Activated T-cell treated with anti-CD3 and anti-CD28 coated beads, Interleukin-2, amount 50 U/mL, for 4 hours (primary cell): Measurements from ENCODE around the gene SLC12A6. TPM values are rescaled to one million over a fixed set of nuclear protein-coding genes. Genes with fewer than 3 reads are reported as not detected.
A peak's percentile ranks its signal among the peaks of the same experiment; 100 is the strongest.
"Not testable (repeated sequence)": the region's sequence is repeated elsewhere in the genome, so short reads cannot be mapped to it uniquely, and the experiment has no call there.

Source experiments
- ATAC-seq, 2 donors: fragments of 200-7000 bp; cut with Tn5 transposase; one replicate each; pipeline ENCODE4 v1.10.0; 2021
- DNase-seq: peaks from one replicate; pipeline ENCODE4 v3.0.0-alpha.2; 2020
- H3K27me3 Mint-ChIP-seq: one replicate; pipeline ENCODE4 v1.8.0; 2021; ENCODE audit warnings: low read depth, mixed read lengths
- H3K36me3 Mint-ChIP-seq: one replicate; pipeline ENCODE4 v1.8.0; 2022; ENCODE audit warnings: mixed read lengths; ENCODE audit not compliant: insufficient read depth
- H3K4me1 Mint-ChIP-seq: one replicate; pipeline ENCODE4 v1.8.0; 2021; ENCODE audit warnings: low read depth, mixed read lengths
- H3K4me3 Mint-ChIP-seq: one replicate; pipeline ENCODE4 v1.8.0; 2021; ENCODE audit warnings: mild to moderate bottlenecking, moderate library complexity, mixed read lengths
- H3K9me3 Mint-ChIP-seq: one replicate; pipeline ENCODE4 v1.8.0; 2021; ENCODE audit warnings: mixed read lengths
- total RNA-seq, 3 donors: library from RNA; stranded (reverse); gene quantifications; one replicate each; pipeline ENCODE4 v1.2.1, GENCODE V29; 2021

Gene SLC12A6
- total RNA-seq, 3 donors from 2014 or later: 15.3 to 23.5 (median 22.8) TPM

- ATAC-seq (peak; percentile 92 to 94), DNase-seq (peak; percentile 95)
- Mint-ChIP-seq H3K9me3 (no peaks in the 10 kb centered on the region), H3K27me3 (no peaks in the 10 kb centered on the region), H3K4me1 (peaks cover 19% of the 10 kb centered on the region), H3K4me3 (no peak within 1 kb of the TSS), H3K36me3 (peaks cover 23% of the 10 kb centered on the region)
Observed at GRCh38 chr15:34342737-34343575, 5.4 kb upstream of the SLC12A6 start, which contains the start of the genes NOP10 and NUTM1. NOP10 (minus strand) TSS chr15:34343136; CDS start chr15:34343073, 63 bp downstream. NUTM1 (plus strand) TSS chr15:34343315; CDS start chr15:34343697, 382 bp downstream.

- not testable (repeated sequence) for H3K9me3 Mint-ChIP-seq, H3K4me3 Mint-ChIP-seq, DNase-seq, H3K27me3 Mint-ChIP-seq, ATAC-seq
- Mint-ChIP-seq H3K36me3 (peaks cover 23% of the 10 kb centered on the region), H3K4me1 (peaks cover 20% of the 10 kb centered on the region)
Observed at GRCh38 chr15:34342213-34342736, 4.7 kb upstream of the SLC12A6 start.

- no peak overlapping the region for H3K4me3 Mint-ChIP-seq
- no peak for ATAC-seq
- DNase-seq: no peak
Observed at GRCh38 chr15:34341381-34342212, 4.0 kb upstream of the SLC12A6 start.

GRCh38 chr15:34339946-34340345 is 2.4 kb upstream of the SLC12A6 start:
- ATAC-seq (no peak), DNase-seq (no peak)
- no peak overlapping the region for H3K4me3 Mint-ChIP-seq
- H3K27me3 Mint-ChIP-seq: no peaks in the 10 kb centered on the region
- H3K4me1 Mint-ChIP-seq: peaks cover 41% of the 10 kb centered on the region
- no peaks in the 10 kb centered on the region for H3K9me3 Mint-ChIP-seq
- H3K36me3 Mint-ChIP-seq: peaks cover 23% of the 10 kb centered on the region

More at GRCh38 chr15:34341381-34342212, 4.0 kb upstream of the SLC12A6 start:
- Mint-ChIP-seq H3K36me3 (peaks cover 23% of the 10 kb centered on the region), H3K4me1 (peaks cover 26% of the 10 kb centered on the region), H3K27me3 (no peaks in the 10 kb centered on the region), H3K9me3 (no peaks in the 10 kb centered on the region)

GRCh38 chr15:34338347-34338746 is 766 bp upstream of the SLC12A6 start:
- Mint-ChIP-seq H3K36me3 (peaks cover 23% of the 10 kb centered on the region), H3K27me3 (no peaks in the 10 kb centered on the region), H3K4me3 (peak overlapping the region; percentile 98), H3K4me1 (peaks cover 54% of the 10 kb centered on the region), H3K9me3 (no peaks in the 10 kb centered on the region)
- no peak for DNase-seq
- ATAC-seq: no peak

GRCh38 chr15:34336991-34337556 is 507 bp downstream of the SLC12A6 start:
- Mint-ChIP-seq H3K36me3 (peaks cover 23% of the 10 kb centered on the region), H3K4me3 (peak overlapping the region; percentile 98), H3K4me1 (peaks cover 61% of the 10 kb centered on the region)

GRCh38 chr15:34336231-34336990 is 1.2 kb downstream of the SLC12A6 start:
- H3K27me3 Mint-ChIP-seq: no peaks in the 10 kb centered on the region
- peaks cover 61% of the 10 kb centered on the region for H3K4me1 Mint-ChIP-seq
- ATAC-seq (no peak), DNase-seq (no peak)
- H3K36me3 Mint-ChIP-seq: peaks cover 22% of the 10 kb centered on the region
- peak overlapping the region; percentile 98 for H3K4me3 Mint-ChIP-seq
- H3K9me3 Mint-ChIP-seq: no peaks in the 10 kb centered on the region

More at GRCh38 chr15:34336991-34337556, 507 bp downstream of the SLC12A6 start:
- DNase-seq: no peak
- peak; percentile 1 to 3 for ATAC-seq
- H3K27me3 Mint-ChIP-seq: no peaks in the 10 kb centered on the region
- H3K9me3 Mint-ChIP-seq: no peaks in the 10 kb centered on the region

- Mint-ChIP-seq H3K27me3 (no peaks in the 10 kb centered on the region), H3K4me3 (peak overlapping the region; percentile 98), H3K9me3 (no peaks in the 10 kb centered on the region), H3K4me1 (peaks cover 63% of the 10 kb centered on the region), H3K36me3 (peaks cover 16% of the 10 kb centered on the region)
- no peak for DNase-seq
- no peak for ATAC-seq
Observed at GRCh38 chr15:34335176-34336032, 2.2 kb downstream of the SLC12A6 start.

- H3K4me3 Mint-ChIP-seq: peak overlapping the region; percentile 98
- H3K4me1 Mint-ChIP-seq: peaks cover 62% of the 10 kb centered on the region
- DNase-seq (no peak), ATAC-seq (no peak)
- peaks cover 11% of the 10 kb centered on the region for H3K36me3 Mint-ChIP-seq
- H3K9me3 Mint-ChIP-seq: no peaks in the 10 kb centered on the region
- H3K27me3 Mint-ChIP-seq: no peaks in the 10 kb centered on the region
Observed at GRCh38 chr15:34334672-34335071, 2.9 kb downstream of the SLC12A6 start.

GRCh38 chr15:34332553-34333120 is 4.9 kb downstream of the SLC12A6 start:
- Mint-ChIP-seq H3K4me3 (peak overlapping the region; percentile 57), H3K4me1 (peaks cover 76% of the 10 kb centered on the region), H3K27me3 (no peaks in the 10 kb centered on the region), H3K9me3 (no peaks in the 10 kb centered on the region), H3K36me3 (peaks cover 8% of the 10 kb centered on the region)
- no peak for ATAC-seq
- DNase-seq: no peak

GRCh38 chr15:34331809-34332208 is 5.8 kb downstream of the SLC12A6 start:
- no peaks in the 10 kb centered on the region for H3K27me3 Mint-ChIP-seq
- peak overlapping the region; percentile 57 for H3K4me3 Mint-ChIP-seq
- no peak for DNase-seq

GRCh38 chr15:34330279-34330678 is 7.3 kb downstream of the SLC12A6 start:
- Mint-ChIP-seq H3K27me3 (no peaks in the 10 kb centered on the region), H3K9me3 (no peaks in the 10 kb centered on the region), H3K4me3 (no peak overlapping the region), H3K36me3 (peaks cover 8% of the 10 kb centered on the region), H3K4me1 (peaks cover 76% of the 10 kb centered on the region)
- ATAC-seq (no peak), DNase-seq (no peak)

More at GRCh38 chr15:34331809-34332208, 5.8 kb downstream of the SLC12A6 start:
- peak; percentile 71 to 75 for ATAC-seq
- peaks cover 8% of the 10 kb centered on the region for H3K36me3 Mint-ChIP-seq
- H3K4me1 Mint-ChIP-seq: peaks cover 80% of the 10 kb centered on the region
- H3K9me3 Mint-ChIP-seq: no peaks in the 10 kb centered on the region
